CD4-positive, alpha-beta memory T cell (primary cell): Measurements from ENCODE around the gene GNPTG. TPM values are rescaled to one million over a fixed set of nuclear protein-coding genes. Genes with fewer than 3 reads are reported as not detected.

Experiments used
- CTCF ChIA-PET: fragments of 350-600 bp; sonication (Branson Sonifier 250); formaldehyde crosslinking; loops from one replicate; lab custom pipeline; 2021; ENCODE audit warnings: inconsistent platforms; ENCODE audit not compliant: partially characterized antibody; lab: Charles Lee
- POLR2A ChIA-PET: fragments of 350-600 bp; sonication (Branson Sonifier 250); formaldehyde crosslinking; loops from one replicate; lab custom pipeline; 2021; ENCODE audit not compliant: partially characterized antibody; lab: Charles Lee
- DNase-seq, 5 donors: peaks; one replicate each; pipeline versions ENCODE4 v3.0.0 to v3.0.0-alpha.2; 2020 to 2022; ENCODE audit warnings: mixed read lengths in 1 of 5
- H3K27ac ChIP-seq: one replicate; pipeline ENCODE4 v1.7.0; 2013; ENCODE audit warnings: low read depth, low read length
- H3K27me3 ChIP-seq: 2 replicates; pipeline ENCODE4 v1.7.0; 2013; ENCODE audit warnings: mild to moderate bottlenecking, low read length, moderate library complexity; ENCODE audit not compliant: insufficient read depth
- H3K36me3 ChIP-seq: 2 replicates; pipeline ENCODE4 v1.7.0; 2013; ENCODE audit warnings: mild to moderate bottlenecking, low read length, moderate library complexity; ENCODE audit not compliant: insufficient read depth
- H3K4me1 ChIP-seq: 2 replicates; pipeline ENCODE4 v1.7.0; 2013; ENCODE audit warnings: mild to moderate bottlenecking, low read length, moderate library complexity; ENCODE audit not compliant: insufficient read depth
- H3K4me3 ChIP-seq, 2 donors: one replicate each; pipeline ENCODE4 v1.7.0; 2013; ENCODE audit warnings: low read length in 2 of 2, mild to moderate bottlenecking in 1 of 2
- H3K9me3 ChIP-seq, 2 donors: one replicate each; pipeline ENCODE4 v1.7.0; 2013; ENCODE audit warnings: low read length in 2 of 2, control low read depth in 1 of 2; ENCODE audit not compliant: control insufficient read depth in 1 of 2
- H3K27ac Mint-ChIP-seq, 7 donors: one replicate each; pipeline ENCODE4 v1.8.0; 2020 to 2021; ENCODE audit warnings: mixed read lengths in 7 of 7, mild to moderate bottlenecking in 6 of 7, inconsistent platforms in 3 of 7, moderate library complexity in 3 of 7
- H3K27me3 Mint-ChIP-seq, 2 donors: one replicate each; pipeline ENCODE4 v1.8.0; 2020 to 2021; ENCODE audit warnings: mixed read lengths in 2 of 2
- H3K36me3 Mint-ChIP-seq, 2 donors: one replicate each; pipeline ENCODE4 v1.8.0; 2020 to 2021; ENCODE audit warnings: mixed read lengths in 2 of 2, inconsistent platforms in 1 of 2, mild to moderate bottlenecking in 1 of 2
- H3K4me1 Mint-ChIP-seq, 4 donors: one replicate each; pipeline ENCODE4 v1.8.0; 2020 to 2021; ENCODE audit warnings: mixed read lengths in 4 of 4, mild to moderate bottlenecking in 1 of 4
- H3K4me3 Mint-ChIP-seq, 8 donors: one replicate each; pipeline ENCODE4 v1.8.0; 2020 to 2021; ENCODE audit warnings: mixed read lengths in 8 of 8, mild to moderate bottlenecking in 7 of 8, moderate library complexity in 6 of 8, inconsistent platforms in 3 of 8
- H3K9me3 Mint-ChIP-seq, 8 donors: one replicate each; pipeline ENCODE4 v1.8.0; 2020 to 2021; ENCODE audit warnings: mixed read lengths in 8 of 8, mild to moderate bottlenecking in 5 of 8, inconsistent platforms in 3 of 8, moderate library complexity in 1 of 8
- intact Hi-C: fragments of 100-400 bp; cut with micrococcal nuclease; formaldehyde crosslinking; loops from one replicate; pipeline ENCODE4 v1.15.1; 2023
- polyA plus RNA-seq, 2 donors: library from polyadenylated mRNA; unstranded; fragments of 300-500 nt; fragmentation: Illumina TruSeq; gene quantifications; one replicate each; pipeline ENCODE4 v1.2.3, GENCODE V29; 2021
- total RNA-seq, 2 experiments: library from RNA; stranded (reverse); gene quantifications; one replicate each; pipeline ENCODE4 v1.2.3, GENCODE V29; 2021

The GNPTG gene
- total and polyA plus RNA-seq, 4 experiments from 2014 or later, result 51.8 to 61.5 (median 56.2) TPM

- Histone ChIP-seq H3K4me3 (no peak overlapping the region), H3K9me3 (no peaks in the 10 kb centered on the region), H3K27me3 (no peaks in the 10 kb centered on the region), H3K36me3 (peaks cover 17% of the 10 kb centered on the region), H3K27ac (no peak overlapping the region), H3K4me1 (peaks cover 25% of the 10 kb centered on the region)
- CTCF ChIA-PET, result interaction anchor here (0.6 to 1.2 kb wide), 2 partner anchors 17 to 53 kb away, joined by 3 read pairs; no protein-coding TSS in a partner anchor
- Mint-ChIP-seq H3K9me3 (peaks cover 0 to 11% (median 0%) of the 10 kb centered on the region in 8 donors), H3K27ac (no peak overlapping the region), H3K36me3 (peaks cover 4 to 13% of the 10 kb centered on the region in 2 donors), H3K27me3 (no peaks in the 10 kb centered on the region), H3K4me3 (no peak overlapping the region), H3K4me1 (peaks cover 7 to 30% (median 20%) of the 10 kb centered on the region in 4 donors)
- no peak for DNase-seq
- POLR2A ChIA-PET, result interaction anchor here (1.2 to 1.3 kb wide), 2 partner anchors 12 to 36 kb away, joined by 4 to 5 read pairs; no protein-coding TSS in a partner anchor
- intact Hi-C loops, result no loop called here
These were observed 3.8 kb upstream of the GNPTG start for GRCh38 chr16:1347962-1348361.

- intact Hi-C loops, result no loop called here
- peaks cover 6 to 30% (median 19%) of the 10 kb centered on the region in 4 donors for H3K4me1 Mint-ChIP-seq
- H3K27ac ChIP-seq, result no peak overlapping the region
- no peaks in the 10 kb centered on the region for H3K9me3 ChIP-seq
- peak overlapping the region in 1 of 7 donors; percentile 85 for H3K27ac Mint-ChIP-seq
- no peak for DNase-seq
- peaks cover 17% of the 10 kb centered on the region for H3K36me3 ChIP-seq
- peak overlapping the region in 1 of 8 donors; percentile 73 for H3K4me3 Mint-ChIP-seq
- H3K27me3 Mint-ChIP-seq, result no peaks in the 10 kb centered on the region
- no peak overlapping the region for H3K4me3 ChIP-seq
- ChIA-PET POLR2A (interaction anchor here (0.7 to 1.3 kb wide), 2 partner anchors 11 to 12 kb away, joined by 3 to 5 read pairs; no protein-coding TSS in a partner anchor), CTCF (interaction anchor here (0.6 to 1.2 kb wide), 2 partner anchors 17 to 53 kb away, joined by 3 read pairs; no protein-coding TSS in a partner anchor)
- H3K4me1 ChIP-seq, result peaks cover 21% of the 10 kb centered on the region
- peaks cover 4 to 9% of the 10 kb centered on the region in 2 donors for H3K36me3 Mint-ChIP-seq
- no peaks in the 10 kb centered on the region for H3K27me3 ChIP-seq
- H3K9me3 Mint-ChIP-seq, result peaks cover 0 to 11% (median 0%) of the 10 kb centered on the region in 8 donors
These were observed 3.3 kb upstream of the GNPTG start for GRCh38 chr16:1348441-1348840.

- H3K4me3 Mint-ChIP-seq, result peak overlapping the region in 2 of 8 donors; percentile 29 to 73
- intact Hi-C loops, result no loop called here
- peaks cover 11 to 34% (median 23%) of the 10 kb centered on the region in 4 donors for H3K4me1 Mint-ChIP-seq
These were observed 2.8 kb upstream of the GNPTG start for GRCh38 chr16:1348926-1349325.

GRCh38 chr16:1349351-1349750, 2.4 kb upstream of the GNPTG start:
- Mint-ChIP-seq H3K27ac (peak overlapping the region in 2 of 7 donors; percentile 60 to 85), H3K4me3 (peak overlapping the region in 1 of 8 donors; percentile 29), H3K36me3 (peaks cover 4 to 8% of the 10 kb centered on the region in 2 donors), H3K27me3 (no peaks in the 10 kb centered on the region), H3K9me3 (peaks cover 0 to 11% (median 0%) of the 10 kb centered on the region in 8 donors), H3K4me1 (peaks cover 13 to 35% (median 25%) of the 10 kb centered on the region in 4 donors)
- Histone ChIP-seq H3K4me1 (peaks cover 23% of the 10 kb centered on the region), H3K9me3 (no peaks in the 10 kb centered on the region), H3K27ac (no peak overlapping the region), H3K36me3 (peaks cover 17% of the 10 kb centered on the region), H3K4me3 (no peak overlapping the region), H3K27me3 (no peaks in the 10 kb centered on the region)
- intact Hi-C loops, result no loop called here
- ChIA-PET CTCF (no interaction called here), POLR2A (interaction anchor here (0.8 kb wide), 1 partner anchor 31 kb away, joined by 3 read pairs; no protein-coding TSS in a partner anchor)
- peak in 1 of 5 donors; percentile 23 for DNase-seq

More at GRCh38 chr16:1348926-1349325, 2.8 kb upstream of the GNPTG start:
- Histone ChIP-seq H3K4me1 (peaks cover 23% of the 10 kb centered on the region), H3K4me3 (no peak overlapping the region), H3K9me3 (no peaks in the 10 kb centered on the region), H3K36me3 (peaks cover 17% of the 10 kb centered on the region), H3K27me3 (no peaks in the 10 kb centered on the region), H3K27ac (no peak overlapping the region)
- ChIA-PET POLR2A (interaction anchor here (0.7 to 1.3 kb wide), 2 partner anchors 11 to 12 kb away, joined by 3 to 5 read pairs; no protein-coding TSS in a partner anchor), CTCF (no interaction called here)
- Mint-ChIP-seq H3K27ac (peak overlapping the region in 1 of 7 donors; percentile 85), H3K27me3 (no peaks in the 10 kb centered on the region), H3K9me3 (peaks cover 0 to 11% (median 0%) of the 10 kb centered on the region in 8 donors), H3K36me3 (peaks cover 4 to 8% of the 10 kb centered on the region in 2 donors)
- peak in 1 of 5 donors; percentile 13 for DNase-seq

GRCh38 chr16:1349951-1350350, 1.8 kb upstream of the GNPTG start:
- POLR2A ChIA-PET, result interaction anchor here (0.8 to 1.9 kb wide), 3 partner anchors 10 to 41 kb away, joined by 3 to 7 read pairs (median 3); partner anchors contain the start of gene UBE2I

GRCh38 chr16:1350691-1351090, 1.0 kb upstream of the GNPTG start:
- Histone ChIP-seq H3K9me3 (no peaks in the 10 kb centered on the region), H3K27me3 (no peaks in the 10 kb centered on the region), H3K36me3 (peaks cover 17% of the 10 kb centered on the region), H3K4me1 (peaks cover 23% of the 10 kb centered on the region), H3K4me3 (peak overlapping the region in 1 of 2 donors; percentile 82), H3K27ac (peak overlapping the region; percentile 75)
- DNase-seq, result no peak
- Mint-ChIP-seq H3K36me3 (peaks cover 4 to 8% of the 10 kb centered on the region in 2 donors), H3K27me3 (no peaks in the 10 kb centered on the region), H3K9me3 (peaks cover 0 to 11% (median 0%) of the 10 kb centered on the region in 8 donors), H3K27ac (peak overlapping the region in 4 of 7 donors; percentile 43 to 90 (median 84)), H3K4me3 (peak overlapping the region; percentile 70 to 86 (median 79)), H3K4me1 (peaks cover 18 to 46% (median 29%) of the 10 kb centered on the region in 4 donors)
- intact Hi-C loops, result loop anchor here (1.0 kb wide), 1 partner anchor 41 kb away; the partner anchor contains the start of gene UBE2I
- ChIA-PET POLR2A (interaction anchor here (0.6 to 1.9 kb wide), 6 partner anchors 8 to 355 kb away, joined by 3 to 7 read pairs (median 4); partner anchors contain the start of genes MAPK8IP3 and UBE2I), CTCF (no interaction called here)

More at GRCh38 chr16:1349951-1350350, 1.8 kb upstream of the GNPTG start:
- Histone ChIP-seq H3K9me3 (no peaks in the 10 kb centered on the region), H3K36me3 (peaks cover 17% of the 10 kb centered on the region), H3K4me1 (peaks cover 23% of the 10 kb centered on the region), H3K27ac (no peak overlapping the region), H3K27me3 (no peaks in the 10 kb centered on the region), H3K4me3 (no peak overlapping the region)
- Mint-ChIP-seq H3K4me1 (peaks cover 15 to 39% (median 25%) of the 10 kb centered on the region in 4 donors), H3K36me3 (peaks cover 4 to 8% of the 10 kb centered on the region in 2 donors), H3K4me3 (peak overlapping the region; percentile 22 to 82 (median 68)), H3K9me3 (peaks cover 0 to 11% (median 0%) of the 10 kb centered on the region in 8 donors), H3K27ac (peak overlapping the region in 4 of 7 donors; percentile 37 to 85 (median 82)), H3K27me3 (no peaks in the 10 kb centered on the region)
- CTCF ChIA-PET, result interaction anchor here (0.6 kb wide), 1 partner anchor 14 kb away, joined by 3 read pairs; no protein-coding TSS in a partner anchor
- DNase-seq, result peak in 1 of 5 donors; percentile 1
- intact Hi-C loops, result no loop called here

- Mint-ChIP-seq H3K27me3 (no peaks in the 10 kb centered on the region), H3K4me3 (peak overlapping the region; percentile 74 to 86 (median 79)), H3K36me3 (peaks cover 4 to 8% of the 10 kb centered on the region in 2 donors), H3K27ac (peak overlapping the region in 6 of 7 donors; percentile 66 to 90 (median 84)), H3K9me3 (peaks cover 0 to 11% (median 0%) of the 10 kb centered on the region in 8 donors), H3K4me1 (peaks cover 18 to 48% (median 29%) of the 10 kb centered on the region in 4 donors)
- peak in 1 of 5 donors; percentile 22 for DNase-seq
- ChIA-PET CTCF (no interaction called here), POLR2A (interaction anchor here (1.1 to 1.9 kb wide), 5 partner anchors 9 to 42 kb away, joined by 3 to 7 read pairs (median 3); partner anchors contain the start of gene UBE2I)
- Histone ChIP-seq H3K4me1 (peaks cover 23% of the 10 kb centered on the region), H3K36me3 (peaks cover 17% of the 10 kb centered on the region), H3K4me3 (peak overlapping the region; percentile 17 to 82), H3K9me3 (no peaks in the 10 kb centered on the region), H3K27ac (peak overlapping the region; percentile 75), H3K27me3 (no peaks in the 10 kb centered on the region)
- intact Hi-C loops, result loop anchor here (1.0 kb wide), 1 partner anchor 42 kb away; the partner anchor contains the start of gene UBE2I
These were observed 533 bp upstream of the GNPTG start for GRCh38 chr16:1351215-1351581.
